NCI-H1417 (cell line): ENCODE results near the gene ARMH4.
A peak's percentile ranks its signal among the peaks of the same experiment; 100 is the strongest.
"Not testable (repeated sequence)": the region's sequence is repeated elsewhere in the genome, so short reads cannot be mapped to it uniquely, and the experiment has no call there.

ENCODE experiments used
- DNase-seq, 3 experiments: peaks; one replicate each; lab custom pipeline; 2025; lab: John Stamatoyannopoulos, UW

ARMH4 gene

DNA sequence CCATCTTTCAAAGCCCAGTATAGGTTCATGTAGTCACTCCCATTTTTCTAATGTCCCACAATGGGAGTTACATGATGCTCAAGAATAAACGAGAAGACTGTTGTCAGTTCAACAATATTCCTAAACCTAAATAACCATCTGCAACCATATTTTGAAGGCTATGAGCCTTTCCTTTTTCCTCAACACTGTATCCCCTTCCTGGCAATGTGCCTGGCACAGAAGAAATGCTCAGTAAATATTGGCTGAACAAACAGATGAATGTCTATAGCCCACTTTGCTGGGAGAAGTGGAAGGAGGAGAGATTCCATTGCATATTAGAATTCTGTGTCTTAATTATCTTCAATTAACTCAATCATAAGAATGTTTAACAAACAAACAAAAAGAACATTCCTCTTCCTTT lies 6.1 kb downstream of the ARMH4 start:
- no peak for DNase-seq

GRCh38 chr14:58143106-58143505 lies 8.9 kb downstream of the ARMH4 start:
- DNase-seq: no peak

- no peak for DNase-seq
Measured at GRCh38 chr14:58141893-58142292, 10.1 kb downstream of the ARMH4 start.

- no peak for DNase-seq
Measured at GRCh38 chr14:58138714-58139482, 13.1 kb downstream of the ARMH4 start.

DNA sequence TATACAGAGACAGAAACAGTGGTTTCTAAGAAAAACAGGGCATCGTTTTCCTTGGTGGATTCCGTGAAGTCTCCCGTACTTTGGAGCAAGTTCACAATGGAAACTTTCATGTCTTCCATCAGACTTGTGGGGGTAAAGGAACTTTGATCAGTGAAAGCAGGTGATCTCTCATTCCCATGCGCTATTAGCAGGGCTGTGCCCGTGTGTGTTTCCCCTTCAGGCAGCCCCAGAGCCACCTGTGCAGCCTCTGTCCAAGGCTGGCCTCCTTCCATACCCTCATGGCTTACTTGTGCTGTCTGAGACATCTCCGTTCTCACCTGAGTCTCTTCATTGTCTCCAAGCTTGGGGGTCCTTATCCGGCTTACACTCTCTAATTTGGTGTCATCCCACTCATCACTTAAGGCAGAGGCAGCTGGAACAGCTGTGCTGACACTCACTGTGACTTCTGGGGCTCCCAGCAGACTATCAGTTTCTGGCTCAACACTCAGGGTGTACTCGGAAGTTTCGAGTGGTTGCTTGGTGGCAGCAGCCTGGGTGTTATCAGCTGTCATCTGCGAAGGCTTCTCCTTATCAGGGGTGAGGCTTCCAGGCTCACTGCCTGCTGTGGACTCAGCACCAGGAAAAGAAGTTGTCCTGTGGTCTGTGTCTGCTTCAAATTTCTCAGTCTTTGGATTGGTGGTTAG lies 13.8 kb downstream of the ARMH4 start:
- DNase-seq: no peak

DNA sequence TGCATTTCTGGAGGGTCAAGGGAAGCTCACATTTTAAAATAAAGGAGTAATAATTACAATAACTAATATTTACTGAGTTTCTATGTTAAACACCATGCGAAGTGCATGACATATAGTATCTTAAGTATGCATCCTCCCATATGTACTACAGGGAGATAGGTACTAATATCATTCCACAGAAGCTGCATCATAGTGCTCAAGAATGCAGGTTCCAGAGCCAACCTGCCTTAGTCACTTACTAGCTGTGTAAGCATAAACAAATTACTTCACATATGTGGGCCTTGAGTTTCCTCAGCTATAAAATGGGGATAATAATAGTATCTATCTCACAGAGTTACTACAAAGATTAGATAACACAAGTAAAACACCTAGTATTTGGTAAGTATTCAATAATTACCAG lies 18.3 kb downstream of the ARMH4 start:
- DNase-seq: no peak

DNA sequence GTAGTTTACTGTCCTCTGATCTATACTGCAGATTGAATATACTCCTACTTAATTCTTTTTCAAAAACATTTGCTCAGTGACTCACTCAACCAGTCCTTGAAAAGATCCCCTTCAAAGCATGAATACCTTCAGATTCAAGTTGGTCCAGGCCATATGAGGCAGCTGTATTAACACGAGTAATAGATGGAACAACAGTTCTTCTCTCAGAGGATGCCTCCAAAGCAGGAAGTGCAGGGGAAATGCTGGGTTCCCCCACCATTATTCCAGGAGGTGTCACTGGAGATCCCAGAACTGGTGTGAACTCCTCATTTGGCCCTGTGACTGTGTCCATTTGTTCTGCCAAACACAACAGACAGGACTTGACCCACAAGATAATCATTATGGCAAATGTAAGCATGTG lies 20.6 kb downstream of the ARMH4 start:
- no peak for DNase-seq

DNA sequence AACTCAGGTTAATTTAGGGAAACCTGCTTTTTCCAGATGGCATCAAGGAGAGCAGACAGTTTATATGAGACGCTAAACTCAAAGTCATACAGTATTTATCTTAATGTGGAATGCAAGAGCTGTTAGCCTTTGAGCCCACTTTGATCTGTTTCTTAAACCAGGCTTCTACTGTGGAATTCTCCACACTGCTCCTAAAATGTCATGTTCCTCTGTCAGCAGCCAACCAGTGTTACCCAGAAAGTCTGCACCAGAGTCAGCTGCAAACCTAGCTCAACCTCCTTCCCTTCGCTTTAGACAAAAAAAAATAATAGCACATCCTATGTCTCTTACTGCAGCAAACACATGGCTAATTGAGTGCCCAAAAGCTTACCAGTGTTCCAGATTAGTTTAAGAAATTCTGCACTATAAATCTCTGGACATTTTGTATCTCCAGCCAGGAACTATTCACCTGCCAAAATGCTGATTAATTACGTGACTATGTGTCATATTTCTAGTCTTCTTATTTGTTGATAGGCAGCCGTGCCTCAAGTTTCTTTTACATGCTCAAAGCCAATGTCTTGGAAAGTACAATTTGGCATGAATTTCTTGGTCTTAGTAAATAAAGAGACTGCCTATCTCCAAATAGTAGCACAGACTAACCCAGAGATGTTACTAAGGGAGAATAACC lies 21.8 kb downstream of the ARMH4 start:
- no peak for DNase-seq

GRCh38 chr14:58129208-58129607 lies 22.8 kb downstream of the ARMH4 start:
- no peak for DNase-seq

- DNase-seq: no peak
Measured at GRCh38 chr14:58128416-58128815, 23.6 kb downstream of the ARMH4 start.

GRCh38 chr14:58122546-58122945 lies 29.5 kb downstream of the ARMH4 start:
- not testable (repeated sequence) for DNase-seq

DNA sequence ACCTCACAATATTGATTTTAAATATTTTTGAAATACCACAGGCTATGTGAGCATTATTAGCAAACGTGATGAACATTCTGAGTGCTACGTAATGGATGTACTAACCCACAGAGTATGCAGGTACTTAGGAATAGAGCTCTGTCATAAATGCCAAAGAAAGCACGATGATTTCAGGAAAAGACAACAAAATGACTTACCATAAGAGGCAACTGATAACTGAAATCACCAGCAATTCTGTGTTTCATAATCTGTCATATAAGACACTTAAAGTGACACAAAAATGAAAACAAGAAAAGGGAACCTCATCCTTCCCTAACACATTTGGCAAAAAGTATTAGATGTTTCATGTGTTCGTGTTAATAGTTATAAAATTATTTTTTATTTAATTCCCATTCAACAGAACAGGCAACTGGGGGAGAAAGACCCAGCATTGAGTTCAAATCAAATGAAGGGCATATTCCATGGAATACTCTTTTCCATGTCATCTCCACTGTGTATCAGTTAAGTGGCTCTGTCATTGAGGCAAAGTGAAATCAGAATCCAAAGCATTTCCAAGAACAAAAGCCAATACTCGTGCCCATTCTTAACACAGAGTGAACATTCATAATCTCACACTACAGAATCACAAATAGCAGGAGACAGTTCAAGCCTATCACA lies 30.4 kb downstream of the ARMH4 start:
- DNase-seq: no peak

DNA sequence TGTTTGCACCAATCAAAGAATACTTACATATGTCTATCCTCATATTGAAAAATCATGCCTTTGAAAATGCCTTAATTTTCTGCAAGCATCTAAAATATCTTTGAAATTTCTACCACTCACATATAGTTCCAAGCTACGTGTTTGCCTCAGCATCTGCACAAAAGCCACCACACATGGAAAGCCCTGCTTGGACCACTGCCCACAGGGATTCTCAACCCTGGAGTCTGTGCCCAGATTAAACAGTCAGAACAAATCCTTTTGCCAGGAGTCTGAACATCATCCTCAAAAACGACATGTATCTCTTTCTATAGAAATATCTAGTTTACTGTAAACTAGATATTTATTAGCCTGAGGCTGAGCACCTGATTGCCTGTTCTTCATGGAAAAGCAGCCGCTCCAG lies 32.6 kb downstream of the ARMH4 start:
- DNase-seq: no peak

GRCh38 chr14:58118097-58118815 lies 33.8 kb downstream of the ARMH4 start:
- no peak for DNase-seq

- no peak for DNase-seq
Measured at GRCh38 chr14:58109744-58110143, 42.3 kb downstream of the ARMH4 start.

DNA sequence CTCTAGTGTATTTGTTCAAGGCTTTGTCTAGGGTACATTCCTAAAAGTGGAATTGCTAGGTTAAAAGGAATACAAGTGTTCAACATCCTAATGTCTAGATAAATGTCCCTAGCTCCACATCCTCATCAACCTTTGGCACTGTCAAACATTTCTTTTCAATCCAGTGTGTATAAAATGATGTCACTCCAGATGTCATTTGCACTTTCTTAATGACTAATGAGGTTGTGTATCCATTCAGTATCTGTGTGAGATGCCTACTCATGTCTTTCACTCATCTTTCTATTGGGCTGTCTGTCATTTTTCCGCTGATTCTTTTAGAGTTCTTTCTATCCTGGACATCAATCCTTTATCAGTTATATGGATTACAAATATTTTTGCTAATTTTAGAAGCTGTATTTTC lies 43.3 kb downstream of the ARMH4 start:
- DNase-seq: no peak

GRCh38 chr14:58107947-58108552 lies 44.0 kb downstream of the ARMH4 start:
- peak; percentile 36 to 76 (median 57) for DNase-seq

DNA sequence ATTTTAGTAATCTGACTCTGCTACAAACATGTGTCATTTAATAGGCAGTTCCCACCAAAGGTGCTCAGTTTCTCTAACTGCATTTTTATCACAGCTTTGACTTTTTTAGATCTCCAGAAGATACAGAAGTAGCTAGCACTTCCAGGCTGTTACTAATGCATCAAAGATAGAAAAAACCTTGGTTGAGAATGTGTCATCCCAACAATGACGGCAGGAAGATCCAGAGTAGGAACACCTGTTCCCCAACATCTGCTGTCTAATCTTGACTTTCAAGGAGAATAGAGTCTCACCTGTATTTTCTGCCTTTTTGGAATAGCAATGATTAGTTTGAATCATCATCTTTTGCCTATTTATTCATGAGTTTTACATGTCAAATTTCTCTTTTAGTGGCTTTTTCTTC lies 45.0 kb downstream of the ARMH4 start:
- DNase-seq: no peak

- no peak for DNase-seq
Measured at GRCh38 chr14:58106446-58106845, 45.6 kb downstream of the ARMH4 start.

DNA sequence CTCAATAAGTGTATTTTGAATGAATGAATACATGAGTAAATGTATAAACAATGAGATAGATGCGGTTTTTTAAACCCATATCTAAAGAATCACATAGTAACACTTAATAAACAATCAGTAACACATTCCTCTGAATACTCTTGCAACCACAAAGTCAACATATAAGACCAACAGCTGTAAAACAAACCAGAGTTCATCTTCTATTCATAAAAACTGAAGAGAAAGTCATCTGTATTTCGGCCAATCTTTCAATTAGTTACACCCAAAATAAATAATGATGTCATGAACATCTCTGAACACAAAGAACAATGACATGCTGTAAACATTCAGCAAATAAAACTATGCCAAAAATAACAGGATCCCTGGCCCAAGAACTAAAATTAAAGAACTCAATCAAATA lies 47.2 kb downstream of the ARMH4 start:
- DNase-seq: no peak

GRCh38 chr14:58100735-58101368 lies 51.2 kb downstream of the ARMH4 start:
- no peak for DNase-seq
